Skeletal muscle tissue (tissue), 4 donors: ENCODE results near the gene TEX10. TPM values are rescaled to one million over a fixed set of nuclear protein-coding genes. Genes with fewer than 3 reads are reported as not detected.

Source experiments
- H3K27ac ChIP-seq: one replicate; pipeline ENCODE4 v1.7.0; 2013; ENCODE audit warnings: mild to moderate bottlenecking, low read depth, low read length, inconsistent platforms
- H3K27me3 ChIP-seq, 3 donors: one replicate each; pipeline ENCODE4 v1.7.0; 2013; ENCODE audit warnings: low read length in 3 of 3; ENCODE audit not compliant: control insufficient read depth in 3 of 3, insufficient read depth in 3 of 3
- H3K36me3 ChIP-seq, 3 donors: one replicate each; pipeline ENCODE4 v1.7.0; 2013; ENCODE audit warnings: low read length in 3 of 3; ENCODE audit not compliant: control insufficient read depth in 3 of 3, insufficient read depth in 3 of 3
- H3K4me1 ChIP-seq, 3 donors: one replicate each; pipeline ENCODE4 v1.7.0; 2013; ENCODE audit warnings: low read length in 3 of 3, mild to moderate bottlenecking in 3 of 3; ENCODE audit not compliant: control insufficient read depth in 3 of 3, insufficient read depth in 3 of 3
- H3K4me3 ChIP-seq, 3 donors: one replicate each; pipeline ENCODE4 v1.7.0; 2013; ENCODE audit warnings: low read length in 3 of 3
- H3K9ac ChIP-seq, 3 donors: one replicate each; pipeline ENCODE4 v1.7.0; 2013; ENCODE audit warnings: low read length in 3 of 3, mild to moderate bottlenecking in 3 of 3, moderate library complexity in 2 of 3, low read depth in 1 of 3
- H3K9me3 ChIP-seq, 3 donors: one replicate each; pipeline ENCODE4 v1.7.0; 2013; ENCODE audit warnings: low read length in 3 of 3; ENCODE audit not compliant: control insufficient read depth in 3 of 3
- total RNA-seq: library from RNA; depleted of rRNA; stranded (reverse); fragments of >200 nt; gene quantifications from one replicate; pipeline ENCODE4 v1.2.3, GENCODE V29; 2014
- donor health status: Osteomylitis.

Gene TEX10
- total RNA-seq, 1 donor from 2014 or later = 29.2 TPM

- no peaks in the 10 kb centered on the region for H3K4me1 ChIP-seq
- no peak overlapping the region for H3K4me3 ChIP-seq
- H3K27me3 ChIP-seq = no peaks in the 10 kb centered on the region
- no peak overlapping the region for H3K27ac ChIP-seq
- H3K9me3 ChIP-seq = no peaks in the 10 kb centered on the region
- H3K36me3 ChIP-seq = no peaks in the 10 kb centered on the region
- no peak overlapping the region for H3K9ac ChIP-seq
Measured at GRCh38 chr9:100372648-100373047, 19.9 kb upstream of the TEX10 start.

- Histone ChIP-seq H3K27me3 (no peaks in the 10 kb centered on the region), H3K9me3 (no peaks in the 10 kb centered on the region), H3K4me1 (no peaks in the 10 kb centered on the region), H3K36me3 (no peaks in the 10 kb centered on the region), H3K9ac (no peak overlapping the region), H3K4me3 (no peak overlapping the region), H3K27ac (no peak overlapping the region)
Measured at GRCh38 chr9:100370064-100370723, 17.5 kb upstream of the TEX10 start.

- no peaks in the 10 kb centered on the region for H3K27me3 ChIP-seq
Measured at GRCh38 chr9:100368672-100369071, 15.9 kb upstream of the TEX10 start.

GRCh38 chr9:100366121-100366520 lies 13.4 kb upstream of the TEX10 start:
- Histone ChIP-seq H3K4me3 (no peak overlapping the region), H3K27ac (no peak overlapping the region), H3K9me3 (no peaks in the 10 kb centered on the region), H3K9ac (no peak overlapping the region), H3K4me1 (no peaks in the 10 kb centered on the region), H3K27me3 (no peaks in the 10 kb centered on the region), H3K36me3 (no peaks in the 10 kb centered on the region)

More at GRCh38 chr9:100368672-100369071, 15.9 kb upstream of the TEX10 start:
- no peak overlapping the region for H3K9ac ChIP-seq
- no peak overlapping the region for H3K4me3 ChIP-seq
- no peaks in the 10 kb centered on the region for H3K4me1 ChIP-seq
- H3K9me3 ChIP-seq = no peaks in the 10 kb centered on the region
- no peaks in the 10 kb centered on the region for H3K36me3 ChIP-seq
- H3K27ac ChIP-seq = no peak overlapping the region

- Histone ChIP-seq H3K27me3 (no peaks in the 10 kb centered on the region), H3K4me3 (no peak overlapping the region), H3K9me3 (no peaks in the 10 kb centered on the region), H3K36me3 (no peaks in the 10 kb centered on the region), H3K4me1 (no peaks in the 10 kb centered on the region), H3K27ac (no peak overlapping the region), H3K9ac (no peak overlapping the region)
Measured at GRCh38 chr9:100364013-100364412, 11.3 kb upstream of the TEX10 start.

GRCh38 chr9:100359057-100359456 lies 6.3 kb upstream of the TEX10 start:
- no peaks in the 10 kb centered on the region for H3K4me1 ChIP-seq
- H3K27me3 ChIP-seq = no peaks in the 10 kb centered on the region
- H3K27ac ChIP-seq = no peak overlapping the region
- no peaks in the 10 kb centered on the region for H3K36me3 ChIP-seq
- H3K9me3 ChIP-seq = no peaks in the 10 kb centered on the region
- no peak overlapping the region for H3K4me3 ChIP-seq
- H3K9ac ChIP-seq = no peak overlapping the region

- Histone ChIP-seq H3K27ac (no peak overlapping the region), H3K36me3 (no peaks in the 10 kb centered on the region), H3K27me3 (no peaks in the 10 kb centered on the region), H3K9me3 (no peaks in the 10 kb centered on the region), H3K9ac (no peak overlapping the region), H3K4me1 (peaks cover 0 to 4% (median 3%) of the 10 kb centered on the region in 3 donors), H3K4me3 (no peak overlapping the region)
Measured at GRCh38 chr9:100357501-100357900, 4.8 kb upstream of the TEX10 start.

GRCh38 chr9:100355561-100355960 lies 2.8 kb upstream of the TEX10 start:
- no peak overlapping the region for H3K9ac ChIP-seq
- peaks cover 0 to 9% (median 8%) of the 10 kb centered on the region in 3 donors for H3K4me1 ChIP-seq
- H3K4me3 ChIP-seq = no peak overlapping the region
- H3K27ac ChIP-seq = no peak overlapping the region
- no peaks in the 10 kb centered on the region for H3K36me3 ChIP-seq
- H3K9me3 ChIP-seq = no peaks in the 10 kb centered on the region
- H3K27me3 ChIP-seq = no peaks in the 10 kb centered on the region

GRCh38 chr9:100354121-100354800 lies 1.5 kb upstream of the TEX10 start:
- Histone ChIP-seq H3K27me3 (no peaks in the 10 kb centered on the region), H3K4me3 (no peak overlapping the region), H3K9me3 (no peaks in the 10 kb centered on the region), H3K36me3 (no peaks in the 10 kb centered on the region), H3K27ac (no peak overlapping the region), H3K4me1 (peaks cover 0 to 9% (median 8%) of the 10 kb centered on the region in 3 donors), H3K9ac (no peak overlapping the region)

GRCh38 chr9:100352201-100352726 lies 478 bp downstream of the TEX10 start:
- Histone ChIP-seq H3K4me3 (peak overlapping the region; percentile 81 to 92 (median 90)), H3K27me3 (no peaks in the 10 kb centered on the region), H3K9ac (peak overlapping the region; percentile 82 to 88 (median 87)), H3K4me1 (peaks cover 0 to 9% (median 8%) of the 10 kb centered on the region in 3 donors), H3K27ac (peak overlapping the region; percentile 72), H3K36me3 (no peaks in the 10 kb centered on the region), H3K9me3 (no peaks in the 10 kb centered on the region)
